Astrocyte (in vitro differentiated cells and primary cell): ENCODE measurements around the gene UCP2.

Experiments used
- CTCF ChIP-seq: IDR thresholded peaks from 2 replicates; pipeline ENCODE4 v1.5.1; 2011; ENCODE audit warnings: low read depth, mild to moderate bottlenecking, inconsistent platforms, low read length, moderate library complexity; ENCODE audit not compliant: insufficient read depth
- EZH2 ChIP-seq: IDR thresholded peaks from 2 replicates; pipeline ENCODE4 v1.6.1; 2012; ENCODE audit warnings: mild to moderate bottlenecking, low read length, inconsistent platforms; ENCODE audit not compliant: insufficient read depth

GRCh38 chr11:73949912-73950311 is 32.7 kb downstream of the UCP2 start:
- no peak for TF ChIP-seq CTCF
- TF ChIP-seq EZH2 = no peak
